A549 treated with CORT108297 at 1 μM for 4 hours (cell line): Measurements from ENCODE around the gene ZNF606. TPM values are rescaled to one million over a fixed set of nuclear protein-coding genes. Genes with fewer than 3 reads are reported as not detected.

Experiments used
- total RNA-seq: library from RNA; stranded (reverse); fragments of 200-300 nt; extraction: Qiagen RNA extraction; gene quantifications from 5 replicates; pipeline ENCODE4 v1.2.3, GENCODE V29; 2022

ZNF606 gene
- total RNA-seq: 1.9 to 3.3 TPM (median 2.4 TPM) in 5 replicates

GRCh38 chr19:58002384-58003173 is at the start of gene ZNF606:
ZNF606 (minus strand) TSS chr19:58002820; CDS start chr19:58001319, 1,501 bp downstream.

DNA sequence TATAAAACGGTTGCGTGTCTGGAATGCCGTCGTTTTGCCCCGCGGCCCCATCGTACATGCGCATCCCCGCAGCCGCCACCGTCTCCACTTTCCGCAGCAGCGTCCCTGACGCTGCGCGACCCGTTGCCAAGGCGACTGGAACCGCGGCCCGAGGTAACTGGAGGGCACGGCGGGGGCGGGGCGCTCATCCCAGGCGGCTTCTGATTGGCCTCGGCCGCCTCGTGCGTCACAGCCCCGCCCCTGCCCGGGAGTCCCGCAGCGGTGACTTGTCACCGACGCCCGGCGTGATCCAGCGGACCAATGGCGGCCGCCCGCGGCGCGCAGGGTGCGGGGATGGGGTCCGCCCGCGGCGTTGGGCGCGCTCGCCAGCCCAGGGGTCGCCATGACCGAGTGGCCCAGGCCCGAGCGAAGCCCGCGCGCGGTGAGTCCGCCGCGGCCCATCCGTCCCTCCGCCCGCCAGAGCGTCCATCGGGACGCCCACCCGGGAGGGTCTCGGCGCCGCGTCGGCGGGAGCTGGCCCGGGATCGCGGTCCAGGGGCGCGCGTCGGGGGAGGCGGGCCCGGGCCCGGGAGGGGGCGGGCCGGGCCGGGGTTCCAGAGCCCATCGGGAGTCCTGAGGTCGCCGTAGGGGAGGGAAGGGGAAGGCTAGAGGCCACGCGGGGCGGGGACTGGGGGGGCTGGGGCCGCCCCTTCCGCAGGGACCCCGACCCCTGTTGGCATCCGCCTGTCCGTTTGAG is 31.3 kb upstream of the ZNF606 start, which contains the start of gene ZSCAN1:
ZSCAN1 (plus strand) TSS at position 285 of the 736 bp plus-strand sequence. CDS start 3,812 bp downstream, outside the sequence.

GRCh38 chr19:57974434-57974833 is 28.2 kb downstream of the ZNF606 start, which contains the start of gene C19orf18:
C19orf18 (minus strand) TSS chr19:57974534; CDS start chr19:57974432, 102 bp downstream.

GRCh38 chr19:57947419-57948134 is 55.0 kb downstream of the ZNF606 start, which contains the start of gene ZNF256:
ZNF256 (minus strand) TSS chr19:57947706; CDS start chr19:57947474, 232 bp downstream.

GRCh38 chr19:57934820-57935665 is 67.6 kb downstream of the ZNF606 start, which contains the start of gene ZNF418:
ZNF418 (minus strand) TSS chr19:57935402; CDS start chr19:57933822, 1,580 bp downstream.

Other genes with a start within 250 kb of the ZNF606 start
- 5.9 to 7.1 TPM (median 6.3 TPM) in 5 replicates for gene ZNF586, start 233.1 kb downstream of the ZNF606 start, total RNA-seq
- gene ZNF552, start 187.9 kb downstream of the ZNF606 start, total RNA-seq: 4.6 to 5.5 TPM (median 5.2 TPM) in 5 replicates
- gene ZNF587B, start 172.5 kb downstream of the ZNF606 start, total RNA-seq: 6.8 to 8.7 TPM (median 7.9 TPM) in 5 replicates
- gene ZNF587, start 153.0 kb downstream of the ZNF606 start, total RNA-seq: 6.1 to 7.8 TPM (median 6.4 TPM) in 5 replicates
- 1.6 to 3.3 TPM (median 2.4 TPM) in 5 replicates for gene ZNF814, start 113.8 kb downstream of the ZNF606 start, total RNA-seq
- 3.6 to 5.2 TPM (median 4.0 TPM) in 5 replicates for gene ZNF417, start 86.2 kb downstream of the ZNF606 start, total RNA-seq
- 0.76 to 1.3 TPM (median 1.0 TPM) in 5 replicates for gene ZNF418, start 67.4 kb downstream of the ZNF606 start, total RNA-seq
- gene ZNF256, start 55.1 kb downstream of the ZNF606 start, total RNA-seq: 0.97 to 1.3 TPM (median 1.1 TPM) in 5 replicates
- gene C19orf18, start 28.3 kb downstream of the ZNF606 start, total RNA-seq: 0.10 TPM in 1 of 5 replicates, not detected in the others
- gene ZSCAN1, start 31.2 kb upstream of the ZNF606 start, total RNA-seq: not detected in 5 replicates
- not detected in 5 replicates for gene ZNF135, start 56.5 kb upstream of the ZNF606 start, total RNA-seq
- gene ZSCAN18, start 95.4 kb upstream of the ZNF606 start, total RNA-seq: 1.6 to 4.0 TPM (median 2.9 TPM) in 5 replicates
- gene ZNF329, start 148.0 kb upstream of the ZNF606 start, total RNA-seq: 2.6 to 3.8 TPM (median 3.0 TPM) in 5 replicates
- gene ZNF274, start 180.2 kb upstream of the ZNF606 start, total RNA-seq: 13.0 to 14.8 TPM (median 14.1 TPM) in 5 replicates
- gene ZNF544, start 226.1 kb upstream of the ZNF606 start, total RNA-seq: 15.5 to 22.6 TPM (median 17.0 TPM) in 5 replicates